K562 (cell line): Measurements from ENCODE around the gene PMVK. TPM values are rescaled to one million over a fixed set of nuclear protein-coding genes. Genes with fewer than 3 reads are reported as not detected.
A peak's percentile ranks its signal among the peaks of the same experiment; 100 is the strongest.

Experiments used
- BRCA1 ChIP-seq, 2 experiments: fragments of 450-650 bp in 1 of 2; sonication (generic) in 1 of 2; formaldehyde crosslinking in 1 of 2; IDR thresholded peaks; 2 replicates each; pipeline versions ENCODE4 v1.5.0 to v1.6.1; 2017 to 2020; ENCODE audit warnings: mild to moderate bottlenecking in 1 of 2, missing genetic modification reagents in 1 of 2
- CCNT2 ChIP-seq: IDR thresholded peaks from 2 replicates; pipeline ENCODE4 v1.6.1; 2011; ENCODE audit warnings: borderline replicate concordance, low read depth, mild to moderate bottlenecking, moderate library complexity, mixed read lengths, low read length; ENCODE audit not compliant: insufficient read length; ENCODE audit errors: extremely low read depth
- CREB5 ChIP-seq: fragments of 250-450 bp; sonication (Bioruptor Pico); IDR thresholded peaks from 2 replicates; pipeline ENCODE4 v1.5.0; 2020; ENCODE audit warnings: mild to moderate bottlenecking
- EWSR1 ChIP-seq: fragments of 450-650 bp; IDR thresholded peaks from 2 replicates; pipeline ENCODE4 v1.6.1; 2018; ENCODE audit warnings: borderline replicate concordance, mild to moderate bottlenecking, low read depth, moderate library complexity; ENCODE audit not compliant: partially characterized antibody
- HINFP ChIP-seq: fragments of 450-650 bp; conservative IDR thresholded peaks from 2 replicates; pipeline ENCODE4 v1.6.1; 2016; ENCODE audit warnings: missing genetic modification characterization, low read depth, mild to moderate bottlenecking, control low read depth, missing compliant biosample characterization
- MEIS2 ChIP-seq: fragments of 450-650 bp; IDR thresholded peaks from 2 replicates; pipeline ENCODE4 v1.6.1; 2014; ENCODE audit warnings: mild to moderate bottlenecking; ENCODE audit not compliant: partially characterized antibody
- NFXL1 ChIP-seq: fragments of 450-650 bp; formaldehyde crosslinking; IDR thresholded peaks from 2 replicates; pipeline ENCODE4 v1.4.0; 2021; ENCODE audit warnings: mild to moderate bottlenecking
- NR0B1 ChIP-seq: fragments of 450-650 bp; IDR thresholded peaks from one replicate; pipeline ENCODE4 v1.6.1; 2018; ENCODE audit warnings: mild to moderate bottlenecking, moderate library complexity; ENCODE audit not compliant: partially characterized antibody
- PHF21A ChIP-seq: fragments of 450-650 bp; IDR thresholded peaks from 2 replicates; pipeline ENCODE4 v1.6.1; 2017; ENCODE audit warnings: low read depth, borderline replicate concordance
- SPI1 ChIP-seq: IDR thresholded peaks from 2 replicates; pipeline ENCODE4 v1.6.1; 2011; ENCODE audit warnings: low read depth, low read length, control low read depth, borderline replicate concordance
- TAL1 ChIP-seq: fragments of 450-650 bp; IDR thresholded peaks from 2 replicates; pipeline ENCODE4 v1.6.1; 2016; ENCODE audit warnings: mild to moderate bottlenecking
- TBL1XR1 ChIP-seq, 2 experiments: IDR thresholded peaks; 2 replicates each; pipeline ENCODE4 v1.6.1; 2012; ENCODE audit warnings: improper control_type of control experiment in 2 of 2, low read length in 2 of 2, mild to moderate bottlenecking in 1 of 2
- THRA ChIP-seq: fragments of 450-650 bp; IDR thresholded peaks from 2 replicates; pipeline ENCODE4 v1.6.1; 2017; ENCODE audit warnings: mild to moderate bottlenecking, moderate library complexity
- TRIM25 ChIP-seq: fragments of 450-650 bp; IDR thresholded peaks from 2 replicates; pipeline ENCODE4 v1.7.0; 2016; ENCODE audit warnings: borderline replicate concordance
- ZNF280B ChIP-seq: fragments of 250-450 bp; sonication (Bioruptor Pico); IDR thresholded peaks from 2 replicates; pipeline ENCODE4 v1.5.1; 2021; ENCODE audit warnings: mild to moderate bottlenecking
- ZNF395 ChIP-seq: fragments of 200-800 bp; sonication (Bioruptor generic); IDR thresholded peaks from 2 replicates; pipeline ENCODE4 v1.6.1; 2017; ENCODE audit warnings: missing genetic modification characterization, missing compliant biosample characterization
- ZNF586 ChIP-seq: fragments of 450-650 bp; formaldehyde crosslinking; conservative IDR thresholded peaks from 2 replicates; pipeline ENCODE4 v1.4.0; 2020; ENCODE audit warnings: mild to moderate bottlenecking, moderate library complexity
- polyA plus RNA-seq, 8 experiments: library from polyadenylated mRNA; depleted of rRNA in 4 of 8; stranded (reverse) in 5 of 8; unstranded in 3 of 8; fragments of >200 nt; fragmentation: Nextera tagmentation in 2 of 8; fragmentation: Illumina TruSeq in 1 of 8; extraction: Ambion mirVana in 2 of 8; extraction: Trizol in 1 of 8; gene quantifications; 2 replicates each; pipeline versions ENCODE4 v1.2.1 to v1.2.3, GENCODE V29; 2011 to 2014; ENCODE audit warnings: inconsistent platforms in 1 of 8, missing spikeins in 1 of 8
- total RNA-seq, 7 experiments: library from RNA; depleted of rRNA in 6 of 7; stranded (reverse); fragments of >200 nt in 6 of 7; fragmentation: Illumina TruSeq in 2 of 7; extraction: Trizol in 2 of 7; gene quantifications; 2 replicates each; pipeline versions ENCODE4 v1.2.1 to v1.2.3, GENCODE V29; 2011 to 2021; ENCODE audit warnings: low replicate concordance in 1 of 7

Gene PMVK
- total and polyA plus RNA-seq, 9 of the 15 experiments (the other 6 are each of a cell fraction or from before 2014, with no cell fraction given) = 1.1 to 15.3 (median 6.3) TPM

GRCh38 chr1:154963643-154964042 is 27.1 kb upstream of the PMVK start (continued):
- TF ChIP-seq CCNT2 (no peak), TBL1XR1 (IDR thresholded peaks at IDR 0.05; ENCODE audit: low read length in 2 of 2) (no peak), NFXL1 (CRISPR knock-in tag) (no peak), MEIS2 (peak; percentile 77), TAL1 (peak; percentile 41; the same call in 1 of the 2 replicates), ZNF586 (CRISPR knock-in tag) (no peak), CREB5 (no peak), EWSR1 (no peak), NR0B1 (no peak), TRIM25 (no peak), ZNF395 (CRISPR knock-in tag) (no peak), BRCA1 (IDR thresholded peaks at IDR 0.05) (no peak), BRCA1 (CRISPR knock-in tag; IDR thresholded peaks at IDR 0.05) (no peak), PHF21A (no peak), ZNF280B (CRISPR knock-in tag) (no peak), THRA (no peak), HINFP (tag) (no peak), SPI1 (no peak)
